Stimulated activated CD8-positive, alpha-beta memory T cell treated with anti-CD3 and anti-CD28 coated beads, Interleukin-2, amount 100 ng/mL, for 48 hours (primary cell): ENCODE measurements around the gene SLC35D3.
"Not testable (repeated sequence)": the region's sequence is repeated elsewhere in the genome, so short reads cannot be mapped to it uniquely, and the experiment has no call there.

Experiments used
- DNase-seq, 2 donors: peaks; one replicate each; pipeline ENCODE4 v3.0.0-alpha.2; 2020; ENCODE audit warnings: low read depth in 2 of 2

The SLC35D3 gene

DNA sequence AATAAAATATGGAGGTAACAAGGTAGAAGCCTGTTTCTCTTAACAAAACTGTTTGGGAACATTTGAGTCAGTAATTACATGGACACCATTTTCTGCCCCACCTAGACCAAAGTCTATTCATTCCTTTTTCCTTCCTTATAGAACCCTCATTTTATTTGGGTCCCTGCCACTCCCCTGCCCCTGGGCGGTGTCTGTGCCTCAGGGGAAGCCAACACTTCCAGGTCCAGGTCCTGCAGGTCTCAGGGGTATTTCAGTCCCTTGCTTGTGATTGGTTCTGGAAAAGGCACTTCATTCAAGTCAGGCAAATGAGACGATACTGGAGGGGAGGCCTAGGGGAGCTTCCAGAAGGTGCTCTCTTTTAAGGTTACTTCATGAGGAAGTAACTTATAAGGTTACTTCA is 42.3 kb downstream of the SLC35D3 start:
- no peak for DNase-seq

DNA sequence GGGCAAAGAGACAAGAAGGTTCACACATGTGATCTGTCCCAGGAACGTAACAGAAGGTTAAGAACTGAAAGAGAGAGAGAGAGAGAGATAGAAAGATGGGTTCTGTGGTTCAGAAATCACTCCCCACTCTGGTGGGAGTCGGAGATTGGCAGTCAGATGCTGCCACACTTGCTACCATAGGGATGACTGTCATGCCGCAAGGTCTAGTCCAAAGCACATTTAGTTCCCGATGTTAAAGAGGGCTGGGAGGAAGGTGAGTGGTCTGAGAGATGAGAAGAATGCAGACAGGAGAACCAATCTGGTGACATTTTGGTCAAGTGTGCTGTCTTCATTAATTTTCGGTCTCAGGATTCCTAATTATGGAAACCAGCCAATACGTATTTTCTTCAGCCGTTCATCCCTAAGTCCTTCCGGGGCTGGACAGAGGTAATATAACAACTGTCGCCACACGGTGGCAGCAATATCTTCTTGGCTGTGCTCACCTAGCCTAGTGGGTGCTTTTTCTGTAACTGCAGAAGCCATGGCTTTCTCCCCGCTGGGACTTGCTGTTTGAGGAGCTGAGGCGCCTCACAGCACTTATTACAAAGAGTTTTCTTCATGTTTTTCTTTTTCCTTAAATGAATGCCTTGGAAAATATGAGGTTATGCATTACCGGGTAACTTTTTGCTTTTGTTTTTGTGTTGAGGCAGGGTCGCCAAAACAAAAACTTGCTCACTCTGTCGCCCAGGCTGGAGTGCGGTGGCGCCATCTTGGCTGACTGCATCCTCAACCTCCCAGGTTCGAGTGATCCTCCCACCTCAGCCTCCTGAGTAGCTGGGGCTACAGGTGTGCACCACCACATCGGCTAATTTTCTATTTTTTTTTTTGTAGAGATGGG is 46.0 kb downstream of the SLC35D3 start:
- DNase-seq = peak; percentile 40 to 55

GRCh38 chr6:136968837-136969236 is 46.7 kb downstream of the SLC35D3 start:
- no peak for DNase-seq

DNA sequence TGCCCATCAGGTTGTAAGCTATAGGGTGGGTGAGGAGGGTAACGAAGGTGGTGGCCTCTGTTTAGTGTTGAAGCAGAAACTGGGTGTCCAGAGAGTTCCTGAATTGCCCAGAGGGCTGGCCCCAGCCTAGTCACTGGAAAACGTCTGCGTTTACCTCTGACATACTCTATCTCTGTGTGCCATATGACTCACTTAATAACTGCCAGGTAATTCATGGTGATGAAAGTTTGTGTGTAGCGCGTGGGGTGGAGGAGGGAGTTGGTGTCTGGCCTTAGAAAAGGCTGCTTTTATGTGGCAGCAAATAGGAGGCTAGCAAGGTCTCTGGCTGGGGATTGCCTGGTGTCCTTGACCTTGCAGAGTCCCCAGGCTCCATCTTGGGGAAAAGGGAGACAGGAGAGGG is 47.3 kb downstream of the SLC35D3 start:
- no peak for DNase-seq

GRCh38 chr6:136969930-136970329 is 47.8 kb downstream of the SLC35D3 start:
- no peak for DNase-seq

DNA sequence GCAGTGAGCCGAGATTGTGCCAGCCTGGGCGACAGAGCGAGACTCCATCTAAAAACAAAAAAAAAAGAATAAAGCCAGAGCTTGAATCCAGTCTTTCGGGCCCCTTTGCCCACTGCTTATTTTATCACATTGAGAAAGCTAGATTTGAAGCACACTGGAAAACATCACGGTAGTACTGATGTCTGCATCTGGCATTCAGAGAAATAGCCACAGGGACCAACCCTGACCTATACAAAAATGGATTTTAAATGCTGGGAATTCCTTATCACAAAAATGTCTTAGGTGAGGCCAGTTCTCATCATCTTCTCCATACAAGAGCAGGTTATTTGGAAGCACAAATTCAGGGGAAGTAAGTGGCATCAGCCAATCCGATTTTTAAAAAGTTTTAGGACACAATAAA is 49.5 kb downstream of the SLC35D3 start:
- no peak for DNase-seq

DNA sequence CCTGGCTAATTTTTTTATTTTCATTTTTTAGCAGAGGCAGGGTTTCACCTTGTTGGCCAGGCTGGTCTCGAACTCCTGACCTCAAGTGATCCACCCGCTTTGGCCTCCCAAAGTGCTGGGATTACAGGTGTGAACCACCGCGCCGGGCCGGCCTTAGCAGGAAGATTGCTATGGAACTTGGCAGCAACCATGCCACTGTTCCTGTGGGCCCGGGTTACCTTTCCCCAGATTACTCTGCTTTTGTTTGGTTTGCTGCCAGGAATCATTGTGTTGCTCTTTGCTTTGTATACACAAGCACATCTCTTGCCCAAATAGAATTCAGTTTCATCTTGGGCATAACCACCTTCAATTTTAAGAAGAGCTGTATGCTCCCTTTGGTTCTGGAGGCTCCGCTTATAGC is 51.7 kb downstream of the SLC35D3 start:
- DNase-seq = not testable (repeated sequence)
